ENCODE data around the gene GINS3.

- TF ChIP-seq CTCF (IDR thresholded peaks at IDR 0.05) (no peak), POLR2A (IDR thresholded peaks at IDR 0.05) (no peak)
Measured at GRCh38 chr16:58422809-58423208, 30.5 kb downstream of the GINS3 start.

All from stomach (tissue), 4 donors.